Activated effector memory CD4-positive, alpha-beta T cell treated with Interleukin-2 at 50 U/mL for 16 hours (primary cell): Measurements from ENCODE around the gene KIAA1191.
A peak's percentile ranks its signal among the peaks of the same experiment; 100 is the strongest.
"Not testable (repeated sequence)": the region's sequence is repeated elsewhere in the genome, so short reads cannot be mapped to it uniquely, and the experiment has no call there.

ENCODE experiments used
- DNase-seq: peaks from one replicate; pipeline ENCODE4 v3.0.0-alpha.2; 2020

The KIAA1191 gene, protein sequence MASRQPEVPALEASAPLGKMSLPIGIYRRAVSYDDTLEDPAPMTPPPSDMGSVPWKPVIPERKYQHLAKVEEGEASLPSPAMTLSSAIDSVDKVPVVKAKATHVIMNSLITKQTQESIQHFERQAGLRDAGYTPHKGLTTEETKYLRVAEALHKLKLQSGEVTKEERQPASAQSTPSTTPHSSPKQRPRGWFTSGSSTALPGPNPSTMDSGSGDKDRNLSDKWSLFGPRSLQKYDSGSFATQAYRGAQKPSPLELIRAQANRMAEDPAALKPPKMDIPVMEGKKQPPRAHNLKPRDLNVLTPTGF

DNA sequence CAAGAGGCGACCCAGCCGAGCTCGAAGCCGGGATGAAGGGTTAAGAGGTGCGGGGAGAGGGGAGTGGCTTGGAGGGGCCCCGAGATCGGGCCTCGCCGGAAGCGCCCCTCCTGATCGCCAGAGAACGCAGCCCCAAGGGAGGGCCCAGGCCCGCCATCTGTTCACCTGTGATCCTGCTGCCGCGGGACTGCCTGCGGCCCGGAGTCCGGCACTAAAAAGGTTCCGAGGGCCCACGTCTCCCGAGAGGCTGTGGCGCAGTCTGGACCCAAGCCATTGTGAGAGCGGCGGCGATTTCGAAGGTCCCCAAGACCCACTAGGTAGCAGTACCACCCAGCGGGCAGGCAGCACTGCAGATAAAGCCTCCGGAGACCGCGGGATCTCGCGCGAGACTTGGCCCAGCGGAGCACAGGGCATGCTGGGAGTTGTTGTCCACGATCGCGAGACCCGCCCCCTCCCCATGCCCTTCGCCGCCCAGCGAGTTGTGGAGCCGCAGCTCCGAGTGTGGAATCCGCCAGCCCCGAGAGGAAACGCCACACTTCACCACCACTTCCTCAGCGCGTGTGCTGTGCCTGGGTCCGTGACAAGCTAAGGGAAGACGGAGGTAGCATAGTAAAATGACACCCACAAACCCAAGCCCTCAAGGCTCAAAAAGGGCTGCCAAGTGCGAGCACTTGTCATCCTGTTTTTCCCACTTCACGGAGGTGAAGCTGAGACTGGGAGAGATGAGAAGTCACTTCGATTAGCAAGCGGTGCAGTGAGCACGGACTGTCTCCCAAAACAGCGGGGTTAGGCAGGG lies at the start of gene KIAA1191:
Gene KIAA1191, minus strand, starts transcription at position 328 of the 796 bp plus-strand sequence. CDS start 2,256 bp downstream, outside the sequence.
- DNase-seq: peak; percentile 95

DNA sequence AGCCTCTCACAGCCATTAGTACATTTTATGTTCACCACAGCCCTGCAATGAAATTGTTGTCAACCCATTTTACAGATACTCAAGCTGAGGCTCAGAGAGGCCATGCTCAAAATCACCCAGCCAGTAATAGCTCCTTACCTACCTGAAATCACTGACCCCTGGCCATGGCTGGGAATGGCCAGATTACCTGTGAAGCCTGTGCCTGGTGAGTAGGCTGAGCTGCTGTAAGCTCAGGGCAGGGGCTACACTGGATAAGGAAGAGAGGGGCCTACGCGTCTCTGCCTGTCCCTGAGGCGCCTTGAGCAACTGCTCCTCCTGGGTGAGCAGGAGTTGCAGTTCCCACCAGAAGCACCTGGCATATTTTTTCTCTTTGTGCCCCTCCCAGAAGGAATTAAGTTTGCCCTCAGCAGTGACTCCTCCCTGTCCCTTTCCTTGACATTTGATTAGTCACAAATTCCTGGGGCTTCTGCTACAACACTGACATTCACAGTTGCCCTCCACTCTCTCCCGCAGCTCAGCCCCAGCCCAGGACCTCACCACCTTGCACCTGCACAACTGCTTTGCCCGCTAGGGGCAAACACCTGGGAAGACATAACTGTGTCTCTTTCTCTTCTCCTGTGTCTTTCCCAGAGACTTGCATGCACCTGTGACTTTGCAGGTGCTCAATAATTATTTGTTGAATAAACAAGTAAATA lies 49.1 kb upstream of the KIAA1191 start:
- DNase-seq: no peak

DNA sequence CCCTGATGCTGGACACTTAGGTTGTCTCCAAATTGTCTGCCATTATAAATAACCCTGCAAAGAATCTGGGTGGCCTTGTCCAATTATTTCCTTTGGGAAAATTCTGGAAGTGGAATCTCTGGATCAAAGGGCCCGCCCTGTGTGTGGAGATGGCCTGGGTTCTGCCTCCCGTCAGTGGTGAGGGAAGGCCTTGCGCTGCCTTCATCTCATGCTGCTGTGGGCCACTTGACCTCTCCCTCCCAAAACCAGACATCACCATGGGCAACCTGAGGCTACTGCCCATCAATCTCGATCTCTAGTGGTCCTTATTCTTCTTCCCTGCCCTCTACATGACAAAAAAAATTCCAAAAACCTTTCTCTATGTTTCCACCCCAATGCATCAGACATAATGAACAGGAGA lies 48.2 kb upstream of the KIAA1191 start:
- DNase-seq: no peak

DNA sequence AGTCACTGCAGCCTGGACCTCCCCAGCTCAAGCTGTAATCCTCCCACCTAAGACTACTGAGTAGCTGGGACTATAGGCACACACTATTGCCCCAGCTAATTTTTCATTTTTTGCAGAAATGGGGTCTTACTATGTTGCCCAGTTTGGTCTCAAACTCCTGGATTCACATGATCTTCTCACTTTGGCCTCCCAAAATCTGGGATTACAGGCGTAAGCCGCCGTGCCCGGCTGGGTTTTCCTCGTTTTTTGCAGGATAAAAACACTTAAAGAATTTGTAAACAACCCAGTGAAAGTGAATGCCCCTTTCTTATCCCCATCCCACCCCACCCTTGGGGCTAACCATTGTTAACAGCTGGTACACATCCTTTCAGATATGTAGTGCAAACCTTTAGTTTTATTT lies 47.0 kb upstream of the KIAA1191 start:
- no peak for DNase-seq

DNA sequence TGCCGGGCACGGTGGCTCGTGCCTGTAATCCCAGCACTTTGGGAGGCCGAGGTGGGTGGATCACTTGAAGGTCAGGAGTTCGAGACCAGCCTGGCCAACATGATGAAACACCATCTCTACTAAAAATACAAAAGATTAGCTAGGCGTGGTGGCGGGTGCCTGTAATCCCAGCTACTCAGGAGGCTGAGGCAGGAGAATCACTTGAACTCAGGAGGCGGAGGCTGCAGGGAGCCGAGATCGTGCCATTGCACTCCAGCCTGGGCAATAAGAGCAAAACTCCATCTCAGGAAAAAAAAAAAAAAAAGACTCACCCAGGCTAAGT lies 46.6 kb upstream of the KIAA1191 start:
- not testable (repeated sequence) for DNase-seq

DNA sequence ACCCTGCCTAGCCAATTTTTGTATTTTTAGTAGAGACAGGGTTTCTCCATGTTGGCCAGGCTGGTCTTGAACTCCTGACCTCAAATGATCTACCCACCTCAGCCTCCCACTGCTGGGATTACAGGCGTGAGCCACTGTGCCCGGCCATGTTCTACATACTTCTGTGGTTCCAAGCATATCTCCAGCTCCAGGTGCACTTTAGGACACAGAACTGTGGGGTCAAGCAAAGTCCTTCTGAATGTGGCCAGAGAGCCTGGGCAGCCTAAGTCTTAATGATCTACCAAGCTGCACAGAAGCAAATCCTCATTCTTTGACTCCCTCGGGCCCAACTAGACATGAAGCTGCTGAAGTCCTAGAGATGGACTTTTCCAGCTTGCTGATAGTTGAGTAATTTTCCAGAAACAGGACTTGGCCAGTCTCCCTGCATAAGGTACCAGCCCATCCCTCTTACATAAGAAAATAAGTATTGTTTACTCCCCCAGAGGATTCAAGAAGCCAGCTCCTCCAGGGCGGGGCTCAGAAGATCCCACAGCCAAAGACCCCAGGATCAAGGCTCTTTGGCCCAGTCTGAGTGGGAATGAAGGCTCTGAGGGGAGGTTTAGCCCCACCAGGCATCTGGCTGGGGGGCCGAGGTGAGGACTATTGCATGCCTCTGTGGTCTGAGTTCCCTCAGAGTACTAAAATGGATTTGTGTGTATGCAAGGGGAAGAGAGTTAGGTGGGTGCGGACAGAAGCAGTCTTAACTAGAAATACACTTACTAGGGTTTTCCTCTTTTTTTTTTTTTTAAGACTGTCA lies 46.1 kb upstream of the KIAA1191 start:
- DNase-seq: no peak

DNA sequence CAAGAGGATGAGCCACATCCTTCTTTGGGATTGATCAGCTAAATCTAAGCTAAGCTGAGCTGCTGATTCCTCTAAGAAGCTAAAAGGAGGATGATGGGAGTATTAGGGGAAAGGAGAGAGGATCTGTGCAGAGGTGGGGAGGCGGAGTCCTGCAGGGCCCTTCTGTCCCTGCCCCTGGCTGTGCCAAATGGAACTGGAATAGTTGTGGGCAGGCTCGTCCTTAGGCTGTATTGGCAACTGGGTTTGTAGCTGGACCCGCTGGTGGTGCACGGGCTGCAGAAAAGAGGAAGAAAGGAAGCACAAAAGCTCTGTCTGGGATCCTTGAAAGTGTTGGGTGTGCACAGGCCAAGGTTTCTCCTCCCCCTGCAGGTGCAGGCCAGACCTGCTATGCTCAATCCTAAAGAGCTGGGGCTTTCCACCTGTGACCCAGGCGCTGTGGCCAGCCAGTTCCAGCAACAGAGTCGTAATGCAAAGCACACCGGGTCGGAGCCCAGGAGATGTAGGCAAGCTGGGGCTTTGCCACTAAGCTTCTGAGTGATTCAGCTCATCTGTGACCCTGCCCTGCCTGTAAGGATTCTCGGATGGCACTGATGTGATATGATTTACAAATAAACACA lies 45.0 kb upstream of the KIAA1191 start:
- no peak for DNase-seq

DNA sequence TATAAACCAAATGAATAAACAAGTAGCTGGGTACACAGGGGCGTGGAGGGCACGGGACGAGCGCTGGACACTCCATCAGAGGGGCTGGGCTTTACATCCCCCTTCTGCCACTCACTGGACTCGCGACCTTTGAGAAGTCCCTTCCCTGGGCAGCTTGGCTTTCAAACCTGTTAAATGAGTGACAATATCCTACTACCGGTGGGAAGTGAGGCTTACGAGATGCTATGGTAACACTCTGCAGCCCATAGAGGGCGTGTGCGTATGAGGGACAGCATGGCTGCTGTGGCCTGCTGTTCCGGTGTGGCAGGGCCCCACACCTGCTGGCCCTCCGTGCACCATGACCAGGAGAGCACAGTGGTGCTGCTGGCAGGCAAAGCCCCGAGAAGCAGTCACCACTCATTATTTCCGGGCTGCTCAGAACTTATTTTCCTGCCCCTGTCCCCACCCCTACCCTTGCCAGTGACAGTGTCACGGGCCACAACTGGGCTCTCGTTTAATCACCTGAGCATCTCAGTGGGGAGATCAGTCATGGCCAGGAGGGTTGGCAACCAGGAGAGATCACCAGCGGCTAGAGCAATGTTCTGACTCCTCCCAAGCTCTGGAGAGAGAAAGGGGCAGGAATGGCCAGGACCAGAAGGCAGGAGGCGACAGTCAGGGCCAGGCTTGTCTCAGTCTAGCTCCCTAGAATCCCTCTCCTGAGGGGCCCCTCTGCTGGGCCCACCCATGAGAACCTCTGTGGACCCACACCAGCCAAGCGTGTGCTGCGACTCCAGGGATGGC lies 44.3 kb upstream of the KIAA1191 start:
- no peak for DNase-seq

DNA sequence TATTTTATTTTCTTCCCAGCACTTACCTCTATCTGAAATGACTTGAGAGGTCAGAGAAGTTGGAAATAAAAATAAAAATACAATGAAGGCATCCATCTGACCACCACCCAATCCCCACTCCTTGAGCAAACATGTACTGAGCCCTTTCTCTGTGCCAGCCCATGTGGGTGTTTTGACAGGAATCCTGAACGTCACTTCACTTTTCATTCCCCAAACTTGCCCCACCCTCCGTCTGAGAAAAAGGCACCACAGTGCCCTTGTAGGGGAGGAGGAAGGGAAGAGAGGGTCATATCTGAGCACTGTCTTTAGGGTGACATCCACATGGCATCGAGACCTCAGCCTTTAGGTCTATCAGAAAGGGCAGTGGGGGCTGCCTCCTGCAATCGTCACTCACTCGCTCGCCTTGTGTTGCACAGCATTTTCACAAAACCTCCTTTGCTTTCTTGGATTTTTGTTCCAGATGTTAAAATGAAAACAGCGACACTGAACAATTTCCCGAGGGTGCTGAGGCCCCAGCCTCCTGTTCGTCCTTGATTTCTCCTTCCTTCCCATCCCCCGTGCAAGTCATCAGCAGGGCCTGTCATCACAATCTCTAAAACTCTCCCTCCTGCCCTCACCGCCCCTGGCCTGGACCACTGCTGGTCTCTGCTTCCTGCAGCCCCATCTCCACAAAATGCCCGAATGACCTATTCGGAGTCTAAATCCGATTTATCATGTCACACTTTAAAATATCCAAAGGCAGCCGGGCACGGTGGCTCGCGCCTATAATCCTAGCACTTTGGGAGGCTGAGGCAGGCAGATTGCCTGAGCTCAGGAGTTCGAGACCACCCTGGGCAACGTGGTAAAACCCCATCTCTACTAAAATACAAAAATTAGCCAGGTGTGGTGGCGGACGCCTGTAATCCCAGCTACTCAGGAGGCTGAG lies 40.0 kb upstream of the KIAA1191 start:
- no peak for DNase-seq

DNA sequence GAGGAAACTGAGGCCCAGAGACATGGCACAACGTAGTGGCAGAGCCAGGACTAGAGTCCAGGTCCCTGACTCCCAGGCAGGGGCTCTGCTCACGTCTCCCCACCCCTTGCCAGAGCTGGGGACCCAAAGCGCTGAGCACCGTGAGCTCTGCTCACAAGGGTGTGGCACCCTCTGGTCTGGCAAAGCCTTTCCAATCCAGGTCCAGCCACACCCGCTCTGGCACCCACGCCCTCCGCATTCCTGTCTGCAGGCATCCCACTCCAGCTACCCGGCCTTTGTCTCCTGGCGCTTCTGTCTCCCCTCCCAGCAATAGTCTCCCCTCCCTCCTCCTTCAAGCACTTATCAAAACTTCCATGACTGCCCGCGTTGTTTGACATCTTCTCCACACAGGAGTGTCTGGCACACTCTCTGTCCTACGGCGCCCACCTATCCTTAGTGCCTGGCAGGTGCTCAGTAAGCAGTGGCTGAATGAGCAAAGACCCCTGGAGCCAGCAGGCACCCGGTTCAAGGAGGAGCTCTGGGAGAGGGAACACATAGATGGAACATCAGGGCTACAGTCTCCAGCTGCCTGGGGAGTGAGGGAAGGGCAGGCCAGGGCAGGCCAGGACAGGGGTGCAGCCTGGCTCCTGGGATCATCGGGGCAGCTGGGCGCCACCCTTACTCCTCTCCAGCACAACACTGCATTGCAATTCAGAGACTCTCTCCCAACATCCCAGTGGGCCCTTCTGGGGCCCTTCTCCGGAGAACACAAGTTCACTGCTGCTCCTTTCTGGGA lies 39.0 kb upstream of the KIAA1191 start:
- DNase-seq: no peak

DNA sequence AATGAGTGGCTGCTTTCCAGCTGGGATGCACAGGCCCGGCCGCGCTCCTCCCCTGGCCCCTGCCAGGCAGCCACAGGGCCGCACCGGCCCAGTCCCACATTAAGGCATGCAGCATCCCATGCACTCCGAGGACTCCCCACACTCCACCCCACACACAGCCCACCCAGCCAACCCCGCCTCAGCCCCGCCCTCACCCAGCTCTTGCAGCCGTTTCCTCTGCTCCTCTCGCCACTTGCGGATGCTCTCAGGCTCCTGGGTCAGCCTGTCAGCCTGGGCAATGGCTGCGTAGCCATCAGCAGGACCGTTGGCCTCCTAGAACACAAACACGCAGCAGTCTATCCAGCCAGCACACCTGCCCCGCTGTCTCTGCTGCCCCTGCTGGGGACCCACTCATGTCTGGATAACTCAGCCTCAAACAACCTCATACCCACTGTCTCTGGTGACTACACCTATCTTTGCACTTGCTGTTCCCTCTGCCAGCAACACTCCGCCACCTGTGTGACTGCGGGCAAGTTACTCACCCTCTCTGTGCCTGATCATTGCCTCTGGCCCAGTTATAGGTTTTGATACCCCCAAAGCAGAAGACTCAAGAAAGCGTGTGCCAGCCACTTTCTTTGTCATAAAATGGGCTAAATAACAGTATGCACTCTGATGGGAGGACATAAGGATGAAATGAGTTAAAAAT lies 36.3 kb upstream of the KIAA1191 start:
- DNase-seq: no peak

DNA sequence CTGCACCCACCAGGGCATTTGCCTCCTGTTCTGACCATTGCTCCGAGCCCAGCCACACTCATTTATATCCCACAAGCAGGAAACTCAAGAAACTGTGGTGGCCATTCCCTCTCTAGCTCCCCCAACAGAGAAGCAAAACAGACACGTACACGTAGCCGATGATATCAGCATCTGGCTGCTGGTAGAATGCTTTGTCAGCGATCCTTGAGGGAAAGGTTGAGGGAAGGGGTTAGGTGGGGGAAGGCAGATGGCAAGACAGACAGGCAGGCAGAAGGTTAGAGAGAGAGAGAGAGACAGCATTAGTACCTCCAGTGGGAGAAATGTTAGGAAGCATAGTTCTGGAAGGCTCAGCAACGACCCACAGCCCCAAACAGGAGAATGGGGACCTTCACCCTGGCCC lies 34.8 kb upstream of the KIAA1191 start:
- DNase-seq: no peak

DNA sequence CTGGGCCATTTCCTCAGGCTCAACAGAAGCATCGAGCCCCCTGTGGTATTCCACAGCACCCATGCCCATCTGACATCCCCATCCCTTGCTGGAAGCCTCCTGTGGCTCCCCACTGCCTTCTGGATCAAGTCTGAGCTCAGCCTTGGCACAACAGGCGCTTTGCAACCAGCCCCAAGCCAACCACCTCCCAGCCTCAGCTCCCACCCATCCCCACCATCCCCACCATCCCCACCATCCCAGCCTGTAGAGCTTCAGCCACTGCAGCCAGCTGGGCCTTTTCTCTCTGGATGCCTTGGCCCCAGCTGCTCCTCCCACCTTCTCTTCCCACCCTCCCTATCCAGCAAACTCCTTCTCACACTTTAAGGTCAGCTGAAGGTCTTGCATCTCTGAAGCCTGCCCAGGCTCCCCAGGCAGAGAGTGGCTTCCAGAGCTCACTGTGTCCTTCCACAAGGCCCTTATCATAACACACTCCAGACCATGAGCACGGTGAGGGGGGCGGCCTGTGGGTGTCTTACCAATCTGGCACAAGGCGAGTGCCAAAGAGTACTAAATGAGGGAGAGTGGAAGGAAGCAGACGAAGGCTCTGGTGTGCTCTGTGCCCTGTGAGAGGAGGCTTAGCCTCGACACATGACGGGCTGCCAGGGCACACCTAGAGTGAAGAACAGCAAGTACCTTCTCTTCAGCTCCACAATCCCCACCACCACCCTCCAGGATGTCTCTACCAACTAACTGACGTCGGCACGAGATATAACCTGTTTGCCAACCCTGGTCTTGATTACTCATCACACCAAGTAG lies 33.5 kb upstream of the KIAA1191 start:
- DNase-seq: no peak

DNA sequence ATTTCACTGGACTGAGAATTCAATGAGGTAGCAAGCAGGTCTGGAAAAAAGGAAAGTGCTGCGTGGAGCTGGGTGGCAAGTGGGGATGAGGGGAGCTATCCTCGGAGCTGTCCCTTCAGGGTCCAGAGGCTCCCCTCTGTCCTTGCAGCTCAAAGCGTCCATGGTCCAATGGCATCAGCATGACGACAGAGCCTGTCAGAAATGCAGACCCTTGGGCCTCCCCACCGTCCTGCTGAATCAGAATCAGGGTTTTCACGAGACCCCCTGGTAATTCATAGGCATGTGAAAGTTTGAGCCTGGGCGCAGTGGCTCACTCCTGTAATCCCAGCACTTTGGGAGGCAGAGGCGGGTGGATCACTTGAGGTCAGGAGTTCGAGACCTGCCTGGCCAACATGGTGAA lies 32.5 kb upstream of the KIAA1191 start:
- no peak for DNase-seq

DNA sequence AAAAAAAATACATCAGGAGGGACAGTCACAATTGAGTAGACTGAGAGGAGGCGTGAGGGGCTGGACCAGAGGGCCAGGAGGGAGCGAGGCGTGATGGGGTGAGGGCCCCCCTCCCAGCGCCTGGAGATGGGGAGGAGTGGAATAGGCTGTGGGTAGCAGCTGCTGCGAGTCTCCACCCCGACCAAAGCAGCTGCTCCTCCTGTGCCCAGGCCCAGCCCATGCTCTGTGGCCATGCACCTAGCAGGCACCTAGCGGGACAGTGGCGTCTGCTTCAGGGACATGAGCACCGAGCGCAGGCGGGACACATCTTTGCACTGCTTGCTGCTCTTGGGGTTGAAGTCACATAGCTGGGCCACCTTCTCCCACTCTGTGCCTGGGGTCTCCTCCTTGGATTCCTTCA lies 31.0 kb upstream of the KIAA1191 start:
- DNase-seq: no peak

DNA sequence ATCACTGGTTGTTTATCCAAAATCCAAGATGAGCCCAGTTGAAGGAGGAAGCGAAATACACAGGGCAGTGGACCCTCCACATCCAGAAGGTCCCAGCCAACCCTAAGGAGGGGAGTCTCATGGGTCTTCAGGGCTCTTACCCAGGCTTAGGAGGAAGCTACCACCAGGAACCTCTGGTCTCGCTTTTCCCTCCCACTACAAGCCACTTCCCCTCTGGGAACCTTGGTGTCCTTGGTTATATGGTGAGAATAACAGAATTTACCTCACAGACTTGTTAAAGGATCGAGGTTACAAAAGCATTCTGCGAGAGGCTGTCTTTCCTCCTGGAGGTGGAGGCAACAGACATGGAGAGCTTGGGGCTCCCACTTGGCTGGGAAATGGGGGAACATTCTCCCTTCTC lies 30.4 kb upstream of the KIAA1191 start:
- DNase-seq: no peak

DNA sequence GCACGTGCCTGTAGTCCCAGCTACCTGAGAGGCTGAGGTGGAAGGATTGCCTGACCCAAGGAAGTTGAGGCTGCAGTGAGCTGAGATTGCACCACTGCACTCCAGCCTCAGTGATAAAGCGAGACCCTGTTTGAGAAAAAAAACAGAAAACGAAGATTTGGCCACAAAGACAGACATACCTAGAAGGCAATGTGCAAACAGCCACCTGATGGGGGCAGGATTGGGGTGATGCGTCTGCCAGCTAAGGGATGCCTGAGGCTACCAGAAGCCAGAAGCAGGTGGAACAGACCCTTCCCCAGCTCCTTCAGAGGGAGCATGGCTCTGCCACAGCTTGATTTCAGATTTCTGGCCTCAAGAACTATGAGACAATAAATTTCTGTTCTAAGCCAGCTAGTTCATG lies 29.9 kb upstream of the KIAA1191 start:
- no peak for DNase-seq
